GM19372 (cell line): Measurements from ENCODE around the gene ERAP2.

Experiments
- ATAC-seq: cut with Tn5 transposase; IDR thresholded peaks from one replicate; pipeline ENCODE4 v1.9.1; 2021; ENCODE audit warnings: mild to moderate bottlenecking, low read depth, moderate library complexity; ENCODE audit not compliant: unreplicated experiment

ERAP2 gene

GRCh38 chr5:96896276-96896675 is 20.0 kb downstream of the ERAP2 start:
- ATAC-seq: peak; percentile 75

GRCh38 chr5:96896806-96897205 is 20.5 kb downstream of the ERAP2 start:
- peak; percentile 95 for ATAC-seq

GRCh38 chr5:96901384-96901783 is 25.1 kb downstream of the ERAP2 start:
- ATAC-seq: no peak

GRCh38 chr5:96901841-96902240 is 25.5 kb downstream of the ERAP2 start:
- ATAC-seq: no peak

- no peak for ATAC-seq
These were observed 26.6 kb downstream of the ERAP2 start for GRCh38 chr5:96902876-96903275.

GRCh38 chr5:96903300-96903699 is 27.0 kb downstream of the ERAP2 start:
- ATAC-seq: no peak

- ATAC-seq: no peak
These were observed 28.0 kb downstream of the ERAP2 start for GRCh38 chr5:96904054-96904931.

GRCh38 chr5:96905864-96906263 is 29.6 kb downstream of the ERAP2 start:
- ATAC-seq: no peak

- no peak for ATAC-seq
These were observed 32.7 kb downstream of the ERAP2 start for GRCh38 chr5:96909003-96909402.

GRCh38 chr5:96909435-96909834 is 33.1 kb downstream of the ERAP2 start:
- ATAC-seq: no peak

- no peak for ATAC-seq
These were observed 34.8 kb downstream of the ERAP2 start for GRCh38 chr5:96911139-96911538.

- ATAC-seq: no peak
These were observed 36.9 kb downstream of the ERAP2 start for GRCh38 chr5:96913233-96913632.

- no peak for ATAC-seq
These were observed 43.5 kb downstream of the ERAP2 start for GRCh38 chr5:96919754-96920197.

- ATAC-seq: no peak
These were observed 44.5 kb downstream of the ERAP2 start for GRCh38 chr5:96920744-96921355.

- no peak for ATAC-seq
These were observed 46.4 kb downstream of the ERAP2 start for GRCh38 chr5:96922499-96923244.

GRCh38 chr5:96924016-96924443 is 47.7 kb downstream of the ERAP2 start:
- ATAC-seq: no peak

- ATAC-seq: no peak
These were observed 50.0 kb downstream of the ERAP2 start for GRCh38 chr5:96926276-96926675.

- no peak for ATAC-seq
These were observed 50.7 kb downstream of the ERAP2 start for GRCh38 chr5:96927008-96927407.

GRCh38 chr5:96928931-96929708 is 52.8 kb downstream of the ERAP2 start:
- ATAC-seq: no peak

GRCh38 chr5:96930058-96930457 is 53.8 kb downstream of the ERAP2 start:
- no peak for ATAC-seq
